ENCODE results near the gene SOX13. TPM values are rescaled to one million over a fixed set of nuclear protein-coding genes. Genes with fewer than 3 reads are reported as not detected.

SOX13 gene
- total and polyA plus RNA-seq, 10 of the 15 experiments (the other 5 are each of a cell fraction or from before 2014, with no cell fraction given), result 0.04 to 0.31 (median 0.11) TPM; not detected in 7

GRCh38 chr1:204033306-204033705 lies 39.6 kb upstream of the SOX13 start (continued):
- no peak for TF ChIP-seq CUX1 (IDR thresholded peaks at IDR 0.05; ENCODE audit: insufficient replicate concordance, low read depth, low read length)

- intact Hi-C loops (cut with micrococcal nuclease; ENCODE audit: unreplicated experiment), result no loop called here
- no peak for FAIRE-seq
- H4K20me1 ChIP-seq (ENCODE audit: control insufficient read depth, insufficient read depth), result no peaks in the 10 kb centered on the region
- H2AFZ ChIP-seq (ENCODE audit: control insufficient read depth, low read depth, low read length), result no peak overlapping the region
- H3K9me3 ChIP-seq (replicated peaks; ENCODE audit: control insufficient read depth, insufficient read depth, low read length), result no peaks in the 10 kb centered on the region; the same call in 2 of the 3 replicates
- no peak for ATAC-seq
- H3K36me3 ChIP-seq (ENCODE audit: control insufficient read depth in 2 of 2, insufficient read depth in 2 of 2, low read length in 1 of 2), result no peaks in the 10 kb centered on the region
- ChIA-PET POLR2A (no interaction called here), SMC1A (ENCODE audit: uncharacterized antibody, unreplicated experiment) (no interaction called here), RAD21 (ENCODE audit: unreplicated experiment) (no interaction called here), CTCF (no interaction called here)
- no TSS peak for BruUV-seq (replicated peaks)
- in situ Hi-C loops (cut with MboI), result no loop called here
- no peak overlapping the region for H3K9ac ChIP-seq (ENCODE audit: control insufficient read depth, insufficient read depth, low read length)
- WGBS (ENCODE audit: insufficient coverage, insufficient replicate concordance, low lambda C conversion rate, missing lambda C conversion rate), result 28% methylated on average over 14 of the region's 14 CpGs
- H3K4me3 ChIP-seq, result no peak overlapping the region
- no peaks in the 10 kb centered on the region for H3K4me1 ChIP-seq (ENCODE audit: control insufficient read depth, insufficient read depth, low read length)
- no peak overlapping the region for H3K4me2 ChIP-seq (ENCODE audit: control insufficient read depth, insufficient read depth)
- no peak overlapping the region for H3K27ac ChIP-seq (ENCODE audit: control insufficient read depth, insufficient read depth)
- no peak for DNase-seq (ENCODE audit: low read depth, low spot score)
- H3K27me3 ChIP-seq (replicated peaks in 1 of 2; ENCODE audit: control insufficient read depth in 2 of 2, insufficient read depth in 2 of 2, low read length in 1 of 2), result no peaks in the 10 kb centered on the region
- H3K79me2 ChIP-seq (ENCODE audit: control insufficient read depth, insufficient read depth, low read length), result no peaks in the 10 kb centered on the region
- TF ChIP-seq ATF7 (IDR thresholded peaks at IDR 0.05; ENCODE audit: low read depth), result no peak
- TF ChIP-seq SP1 (IDR thresholded peaks at IDR 0.05; ENCODE audit: low read depth, low read length), result no peak
- TF ChIP-seq PBX3 (IDR thresholded peaks at IDR 0.05; ENCODE audit: insufficient replicate concordance, low read depth, low read length), result no peak
- TF ChIP-seq SRF (IDR thresholded peaks at IDR 0.05; ENCODE audit: low read depth in 2 of 2, low read length in 2 of 2), result no peak
- no peak for TF ChIP-seq WRNIP1 (IDR thresholded peaks at IDR 0.05; ENCODE audit: borderline replicate concordance, low read depth, low read length)
- TF ChIP-seq RBBP5 (conservative IDR thresholded peaks at IDR 0.05), result no peak
- no peak for TF ChIP-seq CHD2 (IDR thresholded peaks at IDR 0.05; ENCODE audit: borderline replicate concordance, low read depth, low read length)
- no peak for TF ChIP-seq IRF4 (IDR thresholded peaks at IDR 0.05; ENCODE audit: low read depth, low read length)
- no peak for TF ChIP-seq ZNF622 (IDR thresholded peaks at IDR 0.05)
- TF ChIP-seq STAT3 (IDR thresholded peaks at IDR 0.05; ENCODE audit: low read depth, low read length), result no peak
- TF ChIP-seq BRCA1 (IDR thresholded peaks at IDR 0.05; ENCODE audit: low read depth, low read length), result no peak
- TF ChIP-seq YBX1 (IDR thresholded peaks at IDR 0.05), result no peak
- TF ChIP-seq KAT2A (conservative IDR thresholded peaks at IDR 0.05; ENCODE audit: control insufficient read depth, low read depth, low read length), result no peak
- no peak for TF ChIP-seq BHLHE40 (IDR thresholded peaks at IDR 0.05; ENCODE audit: borderline replicate concordance in 1 of 2, low read depth in 2 of 2, low read length in 1 of 2)
- no peak for TF ChIP-seq RB1 (IDR thresholded peaks at IDR 0.05; ENCODE audit: borderline replicate concordance)
Observed at GRCh38 chr1:204036882-204037655, 35.8 kb upstream of the SOX13 start.
